OCI-LY1 (cell line): Measurements from ENCODE around the gene EFEMP1.
"Not testable (repeated sequence)": the region's sequence is repeated elsewhere in the genome, so short reads cannot be mapped to it uniquely, and the experiment has no call there.

Source experiments
- H2AFZ ChIP-seq: fragments of 200-600 bp; sonication (generic), shearing (Covaris generic); 2 replicates; pipeline ENCODE4 v1.6.0; 2014; ENCODE audit warnings: antibody characterized with exemption, mild to moderate bottlenecking, low read length
- H3F3A ChIP-seq: fragments of 200-600 bp; sonication (generic), shearing (Covaris generic); 2 replicates; pipeline ENCODE4 v1.6.0; 2014; ENCODE audit warnings: mild to moderate bottlenecking, antibody characterized with exemption, low read length, moderate library complexity; ENCODE audit not compliant: insufficient read depth
- H3K27ac ChIP-seq: fragments of 200-600 bp; sonication (generic); 2 replicates; pipeline ENCODE4 v1.5.1; 2014; ENCODE audit warnings: low read length, mixed run types, mild to moderate bottlenecking, low read depth; ENCODE audit not compliant: poor library complexity, severe bottlenecking
- H3K27me3 ChIP-seq: fragments of 200-600 bp; sonication (generic); 2 replicates; pipeline ENCODE4 v1.6.0; 2014; ENCODE audit warnings: antibody characterized with exemption, mild to moderate bottlenecking, low read length, moderate library complexity; ENCODE audit not compliant: insufficient read depth
- H3K36me3 ChIP-seq: fragments of 200-600 bp; sonication (generic); 2 replicates; pipeline ENCODE4 v1.6.1; 2014; ENCODE audit warnings: mild to moderate bottlenecking, antibody characterized with exemption, low read length, moderate library complexity, mixed read lengths; ENCODE audit not compliant: insufficient read depth
- H3K4me1 ChIP-seq: fragments of 200-600 bp; sonication (generic); 2 replicates; pipeline ENCODE4 v1.5.1; 2014; ENCODE audit warnings: mild to moderate bottlenecking, low read length, moderate library complexity; ENCODE audit not compliant: insufficient read depth, severe bottlenecking
- H3K4me2 ChIP-seq: fragments of 200-600 bp; sonication (generic), shearing (Covaris generic); 2 replicates; pipeline ENCODE4 v1.6.1; 2014; ENCODE audit warnings: low read length
- H3K4me3 ChIP-seq: fragments of 200-600 bp; sonication (generic); 2 replicates; pipeline ENCODE4 v1.5.1; 2014; ENCODE audit warnings: low read length, low read depth, mild to moderate bottlenecking, mixed read lengths; ENCODE audit not compliant: poor library complexity, severe bottlenecking
- H3K79me2 ChIP-seq: fragments of 200-600 bp; shearing (Covaris generic); 2 replicates; pipeline ENCODE4 v1.6.1; 2016; ENCODE audit warnings: mixed run types, low read length, mixed read lengths; ENCODE audit not compliant: insufficient read depth
- H3K9ac ChIP-seq: fragments of 200-600 bp; sonication (generic), shearing (Covaris generic); 2 replicates; pipeline ENCODE4 v1.6.1; 2014; ENCODE audit warnings: mild to moderate bottlenecking, low read length, mixed read lengths
- H3K9me2 ChIP-seq: fragments of 200-600 bp; sonication (generic), shearing (Covaris generic); 2 replicates; pipeline ENCODE4 v1.6.1; 2014; ENCODE audit warnings: low read depth, mild to moderate bottlenecking, low read length, mixed read lengths
- H3K9me3 ChIP-seq: fragments of 200-600 bp; shearing (Covaris generic); 2 replicates; pipeline ENCODE4 v1.6.1; 2014; ENCODE audit warnings: low read length, mixed read lengths
- H4K20me1 ChIP-seq: fragments of 200-600 bp; sonication (generic), shearing (Covaris generic); 2 replicates; pipeline ENCODE4 v1.6.0; 2016; ENCODE audit warnings: mild to moderate bottlenecking, low read length; ENCODE audit not compliant: insufficient read depth
- EZH2 ChIP-seq: fragments of 200-600 bp; sonication (generic), shearing (Covaris generic); IDR thresholded peaks from 2 replicates; pipeline ENCODE4 v1.8.0; 2017; ENCODE audit warnings: borderline replicate concordance, mixed run types, mild to moderate bottlenecking, antibody characterized with exemption, low read length, moderate library complexity, mixed read lengths
- TF ChIP-seq, protein P1 (sequence below): fragments of 200-600 bp; sonication (generic), shearing (Covaris generic); IDR thresholded peaks from 2 replicates; pipeline ENCODE4 v1.5.1; 2017; ENCODE audit warnings: mild to moderate bottlenecking, antibody characterized with exemption, low read length, moderate library complexity, mixed read lengths

The EFEMP1 gene

DNA sequence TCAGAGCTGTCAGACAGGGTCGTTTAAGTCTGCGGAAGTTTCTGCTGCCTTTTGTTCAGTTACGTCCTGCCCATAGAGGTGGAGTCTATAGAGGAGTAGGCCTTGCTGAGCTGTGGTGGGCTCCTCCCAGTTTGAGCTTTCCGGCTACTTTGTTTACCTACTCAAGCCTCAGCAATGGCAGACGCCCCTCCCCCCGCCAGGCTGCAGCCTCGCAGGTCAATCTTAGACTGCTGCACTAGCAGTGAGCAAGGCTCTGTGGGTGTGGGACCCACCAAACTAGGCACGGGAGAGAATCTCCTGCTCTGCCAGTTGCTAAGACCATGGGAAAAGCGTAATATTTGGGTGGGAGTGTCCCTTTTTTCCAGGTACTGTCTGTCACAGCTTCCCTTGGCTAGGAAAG, 86.5 kb downstream of the EFEMP1 start:
- no peaks in the 10 kb centered on the region for H3K9me2 ChIP-seq
- H3K4me1 ChIP-seq: no peaks in the 10 kb centered on the region
- H3F3A ChIP-seq: no peaks in the 10 kb centered on the region
- no peak overlapping the region for H3K4me3 ChIP-seq
- no peaks in the 10 kb centered on the region for H3K9me3 ChIP-seq
- H3K27me3 ChIP-seq: no peaks in the 10 kb centered on the region
- no peaks in the 10 kb centered on the region for H3K36me3 ChIP-seq
- no peak overlapping the region for H3K4me2 ChIP-seq
- no peaks in the 10 kb centered on the region for H4K20me1 ChIP-seq
- H3K79me2 ChIP-seq: no peaks in the 10 kb centered on the region
- H2AFZ ChIP-seq: no peak overlapping the region
- TF ChIP-seq, protein P1, sequence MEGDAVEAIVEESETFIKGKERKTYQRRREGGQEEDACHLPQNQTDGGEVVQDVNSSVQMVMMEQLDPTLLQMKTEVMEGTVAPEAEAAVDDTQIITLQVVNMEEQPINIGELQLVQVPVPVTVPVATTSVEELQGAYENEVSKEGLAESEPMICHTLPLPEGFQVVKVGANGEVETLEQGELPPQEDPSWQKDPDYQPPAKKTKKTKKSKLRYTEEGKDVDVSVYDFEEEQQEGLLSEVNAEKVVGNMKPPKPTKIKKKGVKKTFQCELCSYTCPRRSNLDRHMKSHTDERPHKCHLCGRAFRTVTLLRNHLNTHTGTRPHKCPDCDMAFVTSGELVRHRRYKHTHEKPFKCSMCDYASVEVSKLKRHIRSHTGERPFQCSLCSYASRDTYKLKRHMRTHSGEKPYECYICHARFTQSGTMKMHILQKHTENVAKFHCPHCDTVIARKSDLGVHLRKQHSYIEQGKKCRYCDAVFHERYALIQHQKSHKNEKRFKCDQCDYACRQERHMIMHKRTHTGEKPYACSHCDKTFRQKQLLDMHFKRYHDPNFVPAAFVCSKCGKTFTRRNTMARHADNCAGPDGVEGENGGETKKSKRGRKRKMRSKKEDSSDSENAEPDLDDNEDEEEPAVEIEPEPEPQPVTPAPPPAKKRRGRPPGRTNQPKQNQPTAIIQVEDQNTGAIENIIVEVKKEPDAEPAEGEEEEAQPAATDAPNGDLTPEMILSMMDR: no peak
- TF ChIP-seq EZH2: no peak
- no peak overlapping the region for H3K27ac ChIP-seq
- H3K9ac ChIP-seq: no peak overlapping the region

GRCh38 chr2:55831671-55832410, 91.7 kb downstream of the EFEMP1 start:
- H2AFZ ChIP-seq, H3K79me2 ChIP-seq, H3K9ac ChIP-seq, H3K4me3 ChIP-seq, H3K27me3 ChIP-seq, H3K4me1 ChIP-seq, H3K9me3 ChIP-seq, H3K9me2 ChIP-seq, H4K20me1 ChIP-seq, H3K36me3 ChIP-seq, H3F3A ChIP-seq, H3K27ac ChIP-seq, H3K4me2 ChIP-seq: not testable (repeated sequence)

GRCh38 chr2:55827855-55828254, 95.7 kb downstream of the EFEMP1 start:
- Histone ChIP-seq H3K9me2 (no peaks in the 10 kb centered on the region), H3K9me3 (no peaks in the 10 kb centered on the region), H3K4me1 (no peaks in the 10 kb centered on the region), H3K9ac (no peak overlapping the region), H3K79me2 (no peaks in the 10 kb centered on the region), H3K27me3 (no peaks in the 10 kb centered on the region), H3K36me3 (no peaks in the 10 kb centered on the region), H4K20me1 (no peaks in the 10 kb centered on the region), H3K4me3 (no peak overlapping the region), H3K4me2 (no peak overlapping the region), H3K27ac (no peak overlapping the region), H3F3A (no peaks in the 10 kb centered on the region), H2AFZ (no peak overlapping the region)
- TF ChIP-seq EZH2: no peak
- TF ChIP-seq, protein P1: no peak

GRCh38 chr2:55827428-55827827, 96.2 kb downstream of the EFEMP1 start:
- H2AFZ ChIP-seq, H3K4me2 ChIP-seq, H3K4me1 ChIP-seq, H3K27ac ChIP-seq, H3K79me2 ChIP-seq, H3K9ac ChIP-seq, H3K9me2 ChIP-seq, H3K27me3 ChIP-seq, H3K9me3 ChIP-seq, H3K36me3 ChIP-seq, H4K20me1 ChIP-seq, H3F3A ChIP-seq, H3K4me3 ChIP-seq: not testable (repeated sequence)
